Esophagus squamous epithelium (tissue), 4 donors: ENCODE measurements around the gene PON2.

Source experiments
- POLR2A ChIP-seq, 4 donors: fragments of 450-650 bp; IDR thresholded peaks; one replicate each; pipeline ENCODE4 v1.6.1; 2017; ENCODE audit warnings: antibody characterized with exemption in 4 of 4, mild to moderate bottlenecking in 4 of 4, moderate library complexity in 3 of 4
- TF ChIP-seq, protein P1 (sequence below), 6 experiments: fragments of 450-650 bp in 4 of 6; fragments of 200-600 bp in 2 of 6; sonication (generic) in 2 of 6; IDR thresholded peaks; one replicate each; pipeline ENCODE4 v1.5.1; 2016 to 2019; ENCODE audit warnings: antibody characterized with exemption in 6 of 6, mild to moderate bottlenecking in 4 of 6, moderate library complexity in 4 of 6

DNA sequence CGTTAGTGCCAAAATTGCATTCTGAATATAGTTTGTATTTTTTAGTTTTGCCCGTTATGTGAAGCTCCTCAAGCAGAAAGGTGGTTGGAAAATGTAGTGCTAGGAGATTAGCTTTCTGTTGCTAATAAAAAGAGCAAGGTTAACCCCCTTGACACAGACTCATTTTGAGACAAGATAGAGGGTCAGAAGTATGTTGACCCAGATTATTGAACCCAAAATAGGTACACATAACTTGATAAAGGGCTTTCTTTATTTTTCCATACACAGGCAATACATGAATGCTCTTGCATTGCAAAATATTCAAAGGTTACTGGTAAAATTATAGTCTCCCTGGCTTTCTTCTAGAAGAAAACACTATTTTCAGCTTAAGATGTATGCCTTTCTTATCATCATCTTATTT is 10.0 kb upstream of the PON2 start:
- TF ChIP-seq, protein P1, sequence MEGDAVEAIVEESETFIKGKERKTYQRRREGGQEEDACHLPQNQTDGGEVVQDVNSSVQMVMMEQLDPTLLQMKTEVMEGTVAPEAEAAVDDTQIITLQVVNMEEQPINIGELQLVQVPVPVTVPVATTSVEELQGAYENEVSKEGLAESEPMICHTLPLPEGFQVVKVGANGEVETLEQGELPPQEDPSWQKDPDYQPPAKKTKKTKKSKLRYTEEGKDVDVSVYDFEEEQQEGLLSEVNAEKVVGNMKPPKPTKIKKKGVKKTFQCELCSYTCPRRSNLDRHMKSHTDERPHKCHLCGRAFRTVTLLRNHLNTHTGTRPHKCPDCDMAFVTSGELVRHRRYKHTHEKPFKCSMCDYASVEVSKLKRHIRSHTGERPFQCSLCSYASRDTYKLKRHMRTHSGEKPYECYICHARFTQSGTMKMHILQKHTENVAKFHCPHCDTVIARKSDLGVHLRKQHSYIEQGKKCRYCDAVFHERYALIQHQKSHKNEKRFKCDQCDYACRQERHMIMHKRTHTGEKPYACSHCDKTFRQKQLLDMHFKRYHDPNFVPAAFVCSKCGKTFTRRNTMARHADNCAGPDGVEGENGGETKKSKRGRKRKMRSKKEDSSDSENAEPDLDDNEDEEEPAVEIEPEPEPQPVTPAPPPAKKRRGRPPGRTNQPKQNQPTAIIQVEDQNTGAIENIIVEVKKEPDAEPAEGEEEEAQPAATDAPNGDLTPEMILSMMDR (IDR thresholded peaks at IDR 0.05): no peak
- no peak for TF ChIP-seq POLR2A (IDR thresholded peaks at IDR 0.05)
